ENCODE measurements around the gene IQSEC1. TPM values are rescaled to one million over a fixed set of nuclear protein-coding genes. Genes with fewer than 3 reads are reported as not detected.
A peak's percentile ranks its signal among the peaks of the same experiment; 100 is the strongest.

Gene IQSEC1
- total RNA-seq, 1 donor from 2014 or later, result 211 TPM

GRCh38 chr3:12980596-12981290 lies 92.5 kb downstream of the IQSEC1 start:
- no peak for DNase-seq
- no peaks in the 10 kb centered on the region for H3K36me3 Mint-ChIP-seq (ENCODE audit: unreplicated experiment)
- peak overlapping the region; percentile 25 for H3K4me3 Mint-ChIP-seq (ENCODE audit: unreplicated experiment)
- H3K27ac Mint-ChIP-seq (ENCODE audit: unreplicated experiment), result no peak overlapping the region
- H3K27me3 Mint-ChIP-seq (ENCODE audit: unreplicated experiment), result peaks cover 14% of the 10 kb centered on the region
- H3K4me1 Mint-ChIP-seq (ENCODE audit: low read depth, unreplicated experiment), result peaks cover 49% of the 10 kb centered on the region
- TF ChIP-seq CTCF (IDR thresholded peaks at IDR 0.05; ENCODE audit: partially characterized antibody, unreplicated experiment), result no peak
- H3K9me3 Mint-ChIP-seq (ENCODE audit: unreplicated experiment), result peaks cover 12% of the 10 kb centered on the region

- no peak for TF ChIP-seq CTCF (IDR thresholded peaks at IDR 0.05; ENCODE audit: partially characterized antibody, unreplicated experiment)
- H3K4me1 Mint-ChIP-seq (ENCODE audit: low read depth, unreplicated experiment), result peaks cover 51% of the 10 kb centered on the region
- peaks cover 14% of the 10 kb centered on the region for H3K27me3 Mint-ChIP-seq (ENCODE audit: unreplicated experiment)
- no peak overlapping the region for H3K4me3 Mint-ChIP-seq (ENCODE audit: unreplicated experiment)
- no peak for DNase-seq
- H3K9me3 Mint-ChIP-seq (ENCODE audit: unreplicated experiment), result peaks cover 12% of the 10 kb centered on the region
- no peak overlapping the region for H3K27ac Mint-ChIP-seq (ENCODE audit: unreplicated experiment)
- H3K36me3 Mint-ChIP-seq (ENCODE audit: unreplicated experiment), result no peaks in the 10 kb centered on the region
Measured at GRCh38 chr3:12979947-12980487, 93.2 kb downstream of the IQSEC1 start.

- peaks cover 50% of the 10 kb centered on the region for H3K4me1 Mint-ChIP-seq (ENCODE audit: low read depth, unreplicated experiment)
- H3K4me3 Mint-ChIP-seq (ENCODE audit: unreplicated experiment), result no peak overlapping the region
- TF ChIP-seq CTCF (IDR thresholded peaks at IDR 0.05; ENCODE audit: partially characterized antibody, unreplicated experiment), result no peak
- no peaks in the 10 kb centered on the region for H3K36me3 Mint-ChIP-seq (ENCODE audit: unreplicated experiment)
- H3K9me3 Mint-ChIP-seq (ENCODE audit: unreplicated experiment), result peaks cover 13% of the 10 kb centered on the region
- no peak overlapping the region for H3K27ac Mint-ChIP-seq (ENCODE audit: unreplicated experiment)
- no peak for DNase-seq
- H3K27me3 Mint-ChIP-seq (ENCODE audit: unreplicated experiment), result peaks cover 14% of the 10 kb centered on the region
Measured at GRCh38 chr3:12979151-12979946, 93.9 kb downstream of the IQSEC1 start.

GRCh38 chr3:12978682-12979081 lies 94.5 kb downstream of the IQSEC1 start:
- Mint-ChIP-seq H3K27ac (ENCODE audit: unreplicated experiment) (no peak overlapping the region), H3K4me1 (ENCODE audit: low read depth, unreplicated experiment) (peaks cover 43% of the 10 kb centered on the region), H3K4me3 (ENCODE audit: unreplicated experiment) (no peak overlapping the region), H3K27me3 (ENCODE audit: unreplicated experiment) (peaks cover 13% of the 10 kb centered on the region), H3K9me3 (ENCODE audit: unreplicated experiment) (peaks cover 12% of the 10 kb centered on the region), H3K36me3 (ENCODE audit: unreplicated experiment) (no peaks in the 10 kb centered on the region)
- no peak for TF ChIP-seq CTCF (IDR thresholded peaks at IDR 0.05; ENCODE audit: partially characterized antibody, unreplicated experiment)
- no peak for DNase-seq

All from glutamatergic neuron (in vitro differentiated cells).